CD4-positive, alpha-beta T cell treated with Interleukin-17A for 4 hours (primary cell): ENCODE measurements around the gene ENKUR.

Source experiments
- DNase-seq: peaks from one replicate; pipeline ENCODE4 v3.0.0-alpha.2; 2020; ENCODE audit warnings: mixed read lengths

The ENKUR gene

GRCh38 chr10:24938525-24938924 lies 77.4 kb downstream of the ENKUR start:
- no peak for DNase-seq

- no peak for DNase-seq
Measured at GRCh38 chr10:24938076-24938475, 77.9 kb downstream of the ENKUR start.

GRCh38 chr10:24935504-24936292 lies 80.3 kb downstream of the ENKUR start:
- no peak for DNase-seq
